CD4-positive, CD25-positive, alpha-beta regulatory T cell (primary cell): ENCODE data around the gene SHC3. TPM values are rescaled to one million over a fixed set of nuclear protein-coding genes. Genes with fewer than 3 reads are reported as not detected.

Source experiments
- ATAC-seq, 2 donors: fragments of 150-1000 bp; cut with Tn5 transposase; one replicate each; pipeline ENCODE4 v1.10.0; 2021; ENCODE audit warnings: low read depth in 2 of 2, moderate number of reproducible peaks in 2 of 2, moderate library complexity in 1 of 2
- DNase-seq, 3 donors: peaks; one replicate each; pipeline versions ENCODE4 v3.0.0 to v3.0.0-alpha.2; 2012 to 2022; ENCODE audit warnings: mixed read lengths in 1 of 3
- H3K27ac ChIP-seq: one replicate; pipeline ENCODE4 v1.7.0; 2013; ENCODE audit warnings: mild to moderate bottlenecking, low read length; ENCODE audit not compliant: insufficient read depth, poor library complexity, severe bottlenecking
- H3K27me3 ChIP-seq: one replicate; pipeline ENCODE4 v1.7.0; 2013; ENCODE audit warnings: low read length; ENCODE audit not compliant: control insufficient read depth, insufficient read depth
- H3K36me3 ChIP-seq: one replicate; pipeline ENCODE4 v1.7.0; 2013; ENCODE audit warnings: mild to moderate bottlenecking, low read length, moderate library complexity; ENCODE audit not compliant: control insufficient read depth, insufficient read depth
- H3K4me1 ChIP-seq: 2 replicates; pipeline ENCODE4 v1.7.0; 2013; ENCODE audit warnings: mild to moderate bottlenecking, low read length; ENCODE audit not compliant: insufficient read depth, control insufficient read depth, poor library complexity, severe bottlenecking
- H3K4me3 ChIP-seq: one replicate; pipeline ENCODE4 v1.7.0; 2013; ENCODE audit warnings: low read depth, mild to moderate bottlenecking, low read length, moderate library complexity
- H3K9me3 ChIP-seq, 2 experiments: 1 replicate in 1 of 2; 2 replicates in 1 of 2; pipeline ENCODE4 v1.7.0; 2013; ENCODE audit warnings: low read length in 2 of 2, mild to moderate bottlenecking in 1 of 2, moderate library complexity in 1 of 2; ENCODE audit not compliant: control insufficient read depth in 2 of 2
- H3K27ac Mint-ChIP-seq, 3 donors: one replicate each; pipeline ENCODE4 v1.8.0; 2020 to 2022; ENCODE audit warnings: mild to moderate bottlenecking in 3 of 3, mixed read lengths in 3 of 3, moderate library complexity in 2 of 3
- H3K27me3 Mint-ChIP-seq: one replicate; pipeline ENCODE4 v1.8.0; 2022; ENCODE audit warnings: mild to moderate bottlenecking, mixed read lengths
- H3K36me3 Mint-ChIP-seq: one replicate; pipeline ENCODE4 v1.8.0; 2020; ENCODE audit warnings: mixed read lengths
- H3K4me1 Mint-ChIP-seq, 4 donors: one replicate each; pipeline ENCODE4 v1.8.0; 2020 to 2022; ENCODE audit warnings: mixed read lengths in 4 of 4, mild to moderate bottlenecking in 1 of 4
- H3K4me3 Mint-ChIP-seq, 4 donors: one replicate each; pipeline ENCODE4 v1.8.0; 2020 to 2022; ENCODE audit warnings: mild to moderate bottlenecking in 4 of 4, mixed read lengths in 4 of 4, moderate library complexity in 3 of 4
- H3K9me3 Mint-ChIP-seq, 7 donors: one replicate each; pipeline ENCODE4 v1.8.0; 2020 to 2022; ENCODE audit warnings: mixed read lengths in 7 of 7, mild to moderate bottlenecking in 3 of 7, moderate library complexity in 2 of 7
- polyA plus RNA-seq, 4 donors: library from polyadenylated mRNA; unstranded; fragments of 300-500 nt; fragmentation: Illumina TruSeq; gene quantifications; one replicate each; pipeline ENCODE4 v1.2.3, GENCODE V29; 2021
- total RNA-seq: library from RNA; stranded (reverse); gene quantifications from one replicate; pipeline ENCODE4 v1.2.3, GENCODE V29; 2022

Gene SHC3
- total and polyA plus RNA-seq, 5 donors from 2014 or later: not detected

DNA sequence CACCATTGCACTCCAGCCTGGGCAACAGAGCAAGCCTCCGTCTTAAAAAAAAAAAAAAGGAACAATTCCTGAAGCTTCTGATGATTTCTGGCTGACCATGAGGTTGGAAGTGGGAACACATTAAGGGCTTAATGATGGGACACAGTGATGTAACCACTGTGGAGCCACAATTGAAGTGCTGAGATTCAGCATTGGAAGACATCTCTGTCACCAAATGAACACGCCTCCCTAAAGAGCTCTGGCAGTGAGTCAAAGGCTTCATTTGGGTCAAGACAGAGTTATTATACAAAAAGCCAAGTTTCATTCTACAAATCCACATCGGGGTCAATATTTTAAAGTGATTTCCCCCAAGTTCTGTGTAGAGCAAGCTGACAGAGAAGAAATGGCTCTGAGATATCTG, 191.8 kb downstream of the SHC3 start:
- H3K36me3 Mint-ChIP-seq: no peaks in the 10 kb centered on the region

DNA sequence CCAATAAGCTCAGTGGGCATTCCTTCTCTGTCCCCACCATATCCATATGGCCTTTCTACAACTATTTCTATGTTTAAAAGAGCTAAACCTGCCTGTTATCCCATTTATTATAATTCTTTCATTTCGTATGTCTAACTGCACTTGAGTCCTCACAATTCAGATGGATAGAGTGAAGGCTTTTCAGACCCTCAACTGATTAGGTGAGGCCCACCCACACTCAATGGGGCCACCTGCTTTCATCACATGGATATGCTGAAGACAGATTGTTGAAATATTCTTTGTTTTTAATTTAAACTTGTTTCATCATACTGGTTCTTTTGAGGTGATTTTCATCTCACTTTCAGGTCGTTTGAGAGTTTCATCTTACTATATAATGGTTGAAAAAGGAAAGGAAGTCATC, 193.0 kb downstream of the SHC3 start:
- Mint-ChIP-seq H3K27ac (no peak overlapping the region), H3K4me1 (peaks cover 4 to 10% (median 8%) of the 10 kb centered on the region in 4 donors), H3K9me3 (peaks cover 0 to 4% (median 0%) of the 10 kb centered on the region in 7 donors), H3K4me3 (no peak overlapping the region), H3K27me3 (peaks cover 43% of the 10 kb centered on the region), H3K36me3 (no peaks in the 10 kb centered on the region)
- no peaks in the 10 kb centered on the region for H3K9me3 ChIP-seq
- H3K36me3 ChIP-seq: no peaks in the 10 kb centered on the region
- H3K27ac ChIP-seq: no peak overlapping the region
- no peak for ATAC-seq
- no peak for DNase-seq
- no peak overlapping the region for H3K4me3 ChIP-seq
- H3K4me1 ChIP-seq: peaks cover 7% of the 10 kb centered on the region
- no peaks in the 10 kb centered on the region for H3K27me3 ChIP-seq

More for the DNA sequence above, 191.8 kb downstream of the SHC3 start:
- Mint-ChIP-seq H3K9me3 (peaks cover 0 to 4% (median 0%) of the 10 kb centered on the region in 7 donors), H3K4me3 (no peak overlapping the region), H3K4me1 (peaks cover 4 to 11% (median 8%) of the 10 kb centered on the region in 4 donors), H3K27ac (no peak overlapping the region), H3K27me3 (peaks cover 43% of the 10 kb centered on the region)
- no peaks in the 10 kb centered on the region for H3K27me3 ChIP-seq
- no peaks in the 10 kb centered on the region for H3K36me3 ChIP-seq
- ATAC-seq (no peak), DNase-seq (no peak)
- no peak overlapping the region for H3K4me3 ChIP-seq
- no peak overlapping the region for H3K27ac ChIP-seq
- H3K9me3 ChIP-seq: no peaks in the 10 kb centered on the region
- peaks cover 12% of the 10 kb centered on the region for H3K4me1 ChIP-seq

DNA sequence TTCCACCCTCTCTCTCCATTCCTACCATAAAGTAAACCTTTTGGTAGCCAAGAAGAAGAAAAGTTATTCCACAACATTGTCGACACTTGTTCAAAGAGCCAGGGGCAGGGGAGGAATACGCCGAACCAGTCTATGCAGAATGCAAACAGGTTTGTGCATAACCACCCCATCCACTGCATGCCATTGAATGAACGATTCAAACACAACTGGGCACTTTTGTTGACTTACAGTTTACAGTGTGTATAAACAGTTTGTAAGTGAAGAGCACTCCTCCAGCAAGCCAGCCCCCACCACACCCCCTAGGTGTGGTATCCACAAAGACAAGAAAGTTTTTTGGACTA, 194.1 kb downstream of the SHC3 start:
- Mint-ChIP-seq H3K4me3 (no peak overlapping the region), H3K9me3 (peaks cover 0 to 4% (median 0%) of the 10 kb centered on the region in 7 donors), H3K27me3 (peaks cover 42% of the 10 kb centered on the region), H3K27ac (no peak overlapping the region), H3K4me1 (peaks cover 4 to 7% (median 5%) of the 10 kb centered on the region in 4 donors), H3K36me3 (no peaks in the 10 kb centered on the region)
- Histone ChIP-seq H3K4me1 (peaks cover 5% of the 10 kb centered on the region), H3K4me3 (no peak overlapping the region), H3K27ac (no peak overlapping the region), H3K9me3 (no peaks in the 10 kb centered on the region), H3K36me3 (no peaks in the 10 kb centered on the region), H3K27me3 (no peaks in the 10 kb centered on the region)
- ATAC-seq (no peak), DNase-seq (no peak)

DNA sequence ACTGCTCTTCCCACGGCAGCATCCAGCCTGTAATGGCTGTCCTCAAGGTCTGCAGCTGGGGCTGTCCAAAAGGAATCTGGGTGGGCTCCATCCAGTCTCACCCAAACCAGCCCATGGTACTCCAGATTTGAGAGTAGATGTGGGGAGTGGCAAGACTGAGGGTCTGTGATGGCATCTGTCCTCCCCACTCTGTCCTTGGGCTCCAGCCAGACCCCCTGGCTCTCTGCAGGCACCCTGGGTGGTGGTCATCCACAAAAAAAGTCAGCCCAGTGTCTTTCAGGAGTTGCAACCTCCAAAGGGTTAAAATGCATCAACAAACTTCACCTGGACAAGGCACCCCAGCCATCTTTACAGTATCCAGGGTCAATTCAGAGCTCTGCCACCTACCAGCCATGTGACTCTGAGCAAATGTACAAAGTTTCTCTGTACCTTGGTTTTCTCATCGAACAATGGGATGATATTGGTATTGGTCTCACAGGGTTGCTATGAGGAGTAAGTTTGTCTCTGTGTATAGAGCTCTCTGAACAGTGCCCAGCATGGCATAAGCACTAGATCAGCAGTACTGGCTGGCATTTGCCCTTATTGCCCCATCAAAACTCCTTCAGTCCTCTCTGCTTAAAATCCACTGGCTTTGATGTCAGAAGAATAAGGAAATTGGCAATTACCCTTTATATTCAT, 194.6 kb downstream of the SHC3 start:
- peaks cover under 1 to 1% (median 1%) of the 10 kb centered on the region in 4 donors for H3K4me1 Mint-ChIP-seq
- Histone ChIP-seq H3K36me3 (no peaks in the 10 kb centered on the region), H3K4me3 (no peak overlapping the region), H3K9me3 (no peaks in the 10 kb centered on the region), H3K27me3 (no peaks in the 10 kb centered on the region), H3K4me1 (peaks cover under 1% of the 10 kb centered on the region), H3K27ac (no peak overlapping the region)
- no peak for DNase-seq
- no peak overlapping the region for H3K27ac Mint-ChIP-seq
- peaks cover 37% of the 10 kb centered on the region for H3K27me3 Mint-ChIP-seq
- no peaks in the 10 kb centered on the region for H3K36me3 Mint-ChIP-seq
- H3K4me3 Mint-ChIP-seq: no peak overlapping the region
- no peak for ATAC-seq
- H3K9me3 Mint-ChIP-seq: peaks cover 0 to 4% (median 0%) of the 10 kb centered on the region in 7 donors

DNA sequence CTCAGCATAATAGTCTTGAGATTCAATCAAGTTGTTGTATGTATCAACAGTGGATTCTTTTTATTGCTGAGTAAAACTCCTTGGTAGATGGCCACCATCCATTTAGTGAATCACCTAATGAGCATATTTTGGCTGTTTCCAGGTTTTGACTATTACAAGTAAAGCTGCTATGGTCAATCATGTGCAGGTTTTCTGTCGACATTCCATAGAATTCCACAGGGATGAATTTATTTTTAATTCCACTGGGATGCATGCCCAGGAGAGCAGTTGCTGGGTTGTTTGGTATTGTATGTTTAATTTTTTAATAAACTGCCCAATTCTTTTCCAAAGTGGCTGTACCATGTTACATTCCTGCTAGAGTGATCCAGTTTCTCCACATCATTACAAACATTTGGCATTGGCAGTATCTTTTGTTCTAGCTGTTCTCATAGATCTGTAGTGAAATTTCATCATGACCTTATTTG, 197.8 kb downstream of the SHC3 start:
- ATAC-seq: no peak
- H3K9me3 Mint-ChIP-seq: peaks cover 0 to 4% (median 0%) of the 10 kb centered on the region in 7 donors
- H3K4me3 Mint-ChIP-seq: no peak overlapping the region
- H3K36me3 Mint-ChIP-seq: no peaks in the 10 kb centered on the region
- DNase-seq: no peak
- no peaks in the 10 kb centered on the region for H3K36me3 ChIP-seq
- no peaks in the 10 kb centered on the region for H3K4me1 Mint-ChIP-seq
- H3K27ac Mint-ChIP-seq: no peak overlapping the region
- no peaks in the 10 kb centered on the region for H3K9me3 ChIP-seq
- no peak overlapping the region for H3K27ac ChIP-seq
- peaks cover 14% of the 10 kb centered on the region for H3K27me3 Mint-ChIP-seq
- H3K27me3 ChIP-seq: peaks cover 4% of the 10 kb centered on the region
- no peak overlapping the region for H3K4me3 ChIP-seq
- no peaks in the 10 kb centered on the region for H3K4me1 ChIP-seq

DNA sequence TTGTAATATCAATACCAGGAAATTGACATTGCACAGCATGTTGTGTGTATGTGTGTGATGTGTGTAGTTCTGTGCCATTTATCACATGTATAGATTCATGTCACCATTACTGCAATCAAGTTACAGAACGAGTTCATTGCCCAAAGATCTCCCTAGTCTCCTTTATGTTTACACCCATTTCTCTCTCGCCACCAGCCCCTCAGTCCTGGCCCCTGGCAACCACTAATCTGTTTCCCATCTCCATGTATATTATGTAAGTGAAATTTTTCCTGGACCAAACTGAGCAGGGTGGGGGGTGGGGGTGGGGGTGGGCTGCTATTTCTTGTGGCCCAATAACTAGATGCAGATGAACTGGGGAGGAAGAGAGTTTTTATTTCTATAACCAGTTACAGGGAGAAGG, 198.8 kb downstream of the SHC3 start:
- H3K27me3 ChIP-seq: peaks cover 4% of the 10 kb centered on the region
- ATAC-seq: no peak
- no peaks in the 10 kb centered on the region for H3K9me3 ChIP-seq
- H3K27ac ChIP-seq: no peak overlapping the region
- H3K27me3 Mint-ChIP-seq: peaks cover 12% of the 10 kb centered on the region
- H3K4me3 Mint-ChIP-seq: no peak overlapping the region
- no peak overlapping the region for H3K27ac Mint-ChIP-seq
- DNase-seq: no peak
- H3K9me3 Mint-ChIP-seq: peaks cover 0 to 2% (median 0%) of the 10 kb centered on the region in 7 donors
- no peaks in the 10 kb centered on the region for H3K4me1 ChIP-seq
- H3K4me3 ChIP-seq: no peak overlapping the region
- no peaks in the 10 kb centered on the region for H3K4me1 Mint-ChIP-seq
- no peaks in the 10 kb centered on the region for H3K36me3 Mint-ChIP-seq
- no peaks in the 10 kb centered on the region for H3K36me3 ChIP-seq

DNA sequence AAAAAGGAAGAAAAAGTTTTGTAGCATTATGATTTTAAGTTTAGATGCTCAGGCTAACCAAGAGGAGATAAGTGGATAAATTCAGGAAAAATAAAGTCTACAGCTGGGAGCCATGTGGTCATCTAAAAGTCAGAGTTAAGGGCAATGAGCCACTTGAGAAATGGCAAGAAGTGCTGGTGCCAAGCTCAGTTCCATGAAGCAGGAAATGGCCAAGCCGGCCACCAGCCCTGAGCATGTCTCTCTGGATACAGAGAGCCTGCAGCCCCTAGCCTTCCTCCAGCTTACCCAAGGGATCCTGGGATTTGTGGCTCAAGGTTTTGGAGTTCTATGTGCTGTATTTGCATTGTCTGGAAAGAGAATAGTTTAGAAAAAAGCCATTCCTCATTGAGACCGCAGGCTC, 199.6 kb downstream of the SHC3 start:
- ATAC-seq (no peak), DNase-seq (no peak)
- Mint-ChIP-seq H3K27ac (no peak overlapping the region), H3K36me3 (no peaks in the 10 kb centered on the region), H3K9me3 (peaks cover 0 to 2% (median 0%) of the 10 kb centered on the region in 7 donors), H3K4me3 (no peak overlapping the region), H3K27me3 (peaks cover 12% of the 10 kb centered on the region), H3K4me1 (no peaks in the 10 kb centered on the region)
- no peaks in the 10 kb centered on the region for H3K4me1 ChIP-seq
- no peaks in the 10 kb centered on the region for H3K36me3 ChIP-seq
- H3K4me3 ChIP-seq: no peak overlapping the region
- no peak overlapping the region for H3K27ac ChIP-seq
- H3K9me3 ChIP-seq: no peaks in the 10 kb centered on the region
- H3K27me3 ChIP-seq: peaks cover 4% of the 10 kb centered on the region

DNA sequence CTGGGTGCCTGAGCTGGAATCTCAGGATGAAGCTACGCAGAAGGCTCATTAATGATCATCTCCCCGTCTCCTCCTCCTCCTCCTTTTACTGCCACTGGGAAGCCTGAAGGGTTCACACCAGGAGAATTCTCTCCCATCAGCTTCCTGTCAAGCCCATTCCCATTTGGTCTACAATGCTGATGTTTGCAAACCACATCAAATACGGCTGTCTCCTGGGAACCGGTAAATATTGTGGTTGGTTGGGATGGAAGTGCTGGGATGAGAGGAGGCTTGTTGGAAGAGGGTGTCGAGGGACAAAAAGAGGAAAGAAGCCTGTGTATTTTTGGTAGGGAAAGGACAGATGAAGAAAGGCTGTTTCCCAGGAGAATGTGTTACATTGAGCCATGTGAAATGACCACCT, 200.6 kb downstream of the SHC3 start:
- H3K4me1 Mint-ChIP-seq: no peaks in the 10 kb centered on the region
- Histone ChIP-seq H3K27me3 (peaks cover 4% of the 10 kb centered on the region), H3K36me3 (no peaks in the 10 kb centered on the region), H3K27ac (no peak overlapping the region), H3K4me1 (no peaks in the 10 kb centered on the region), H3K4me3 (no peak overlapping the region), H3K9me3 (no peaks in the 10 kb centered on the region)
- H3K27me3 Mint-ChIP-seq: peaks cover 7% of the 10 kb centered on the region
- ATAC-seq (no peak), DNase-seq (no peak)
- no peaks in the 10 kb centered on the region for H3K9me3 Mint-ChIP-seq
- H3K4me3 Mint-ChIP-seq: no peak overlapping the region
- H3K27ac Mint-ChIP-seq: no peak overlapping the region
- no peaks in the 10 kb centered on the region for H3K36me3 Mint-ChIP-seq
